ENCODE data around the gene C18orf63. TPM values are rescaled to one million over a fixed set of nuclear protein-coding genes. Genes with fewer than 3 reads are reported as not detected.

C18orf63 gene
- total RNA-seq, 1 experiment from 2014 or later = not detected

GRCh38 chr18:74388227-74388626, 72.6 kb downstream of the C18orf63 start:
- Histone ChIP-seq H3K4me1 (ENCODE audit: control insufficient read depth, insufficient read depth, low read length) (no peaks in the 10 kb centered on the region), H3K36me3 (ENCODE audit: control insufficient read depth, insufficient read depth, low read length) (no peaks in the 10 kb centered on the region), H3K27me3 (ENCODE audit: control insufficient read depth, insufficient read depth, low read length) (peaks cover 23% of the 10 kb centered on the region), H3K27ac (ENCODE audit: low read length) (no peak overlapping the region), H3K4me3 (ENCODE audit: low read depth in 2 of 2, low read length in 2 of 2) (no peak overlapping the region), H3K9me3 (ENCODE audit: control insufficient read depth, insufficient read depth, low read depth, low read length) (no peaks in the 10 kb centered on the region)
- TF ChIP-seq REST (IDR thresholded peaks at IDR 0.05; ENCODE audit: insufficient read depth in 1 of 2, low read depth in 2 of 2, low read length in 1 of 2) (no peak), CTCF (IDR thresholded peaks at IDR 0.05) (no peak), POLR2AphosphoS5 (IDR thresholded peaks at IDR 0.05; ENCODE audit: low read depth, low read length) (no peak), TCF7L2 (IDR thresholded peaks at IDR 0.05; ENCODE audit: low read depth, low read length) (no peak), SIN3A (IDR thresholded peaks at IDR 0.05; ENCODE audit: borderline replicate concordance, insufficient read depth, low read depth, low read length) (no peak)
- intact Hi-C loops (cut with micrococcal nuclease; ENCODE audit: unreplicated experiment) (no loop called here), in situ Hi-C loops (cut with HindIII; ENCODE audit: low pct_unique_long_range_greater_than_20kb, low sequenced_read_pairs) (no loop called here)
- DNase-seq (ENCODE audit: low read depth, low spot score) (no peak), ATAC-seq (no peak)
- no TSS peak for BruUV-seq (replicated peaks)
- ChIA-PET POLR2A (no interaction called here), CTCF (no interaction called here)

GRCh38 chr18:74389171-74389927, 73.7 kb downstream of the C18orf63 start:
- Histone ChIP-seq H3K4me1 (ENCODE audit: control insufficient read depth, insufficient read depth, low read length) (no peaks in the 10 kb centered on the region), H3K27ac (ENCODE audit: low read length) (no peak overlapping the region), H3K4me3 (ENCODE audit: low read depth in 2 of 2, low read length in 2 of 2) (no peak overlapping the region), H3K27me3 (ENCODE audit: control insufficient read depth, insufficient read depth, low read length) (peaks cover 25% of the 10 kb centered on the region), H3K36me3 (ENCODE audit: control insufficient read depth, insufficient read depth, low read length) (no peaks in the 10 kb centered on the region), H3K9me3 (ENCODE audit: control insufficient read depth, insufficient read depth, low read depth, low read length) (no peaks in the 10 kb centered on the region)
- ChIA-PET POLR2A (no interaction called here), CTCF (no interaction called here)
- intact Hi-C loops (cut with micrococcal nuclease; ENCODE audit: unreplicated experiment) (no loop called here), in situ Hi-C loops (cut with HindIII; ENCODE audit: low pct_unique_long_range_greater_than_20kb, low sequenced_read_pairs) (no loop called here)
- no peak for TF ChIP-seq POLR2AphosphoS5 (IDR thresholded peaks at IDR 0.05; ENCODE audit: low read depth, low read length)
- no peak for TF ChIP-seq SIN3A (IDR thresholded peaks at IDR 0.05; ENCODE audit: borderline replicate concordance, insufficient read depth, low read depth, low read length)
- no peak for TF ChIP-seq TCF7L2 (IDR thresholded peaks at IDR 0.05; ENCODE audit: low read depth, low read length)
- no peak for TF ChIP-seq REST (IDR thresholded peaks at IDR 0.05; ENCODE audit: insufficient read depth in 1 of 2, low read depth in 2 of 2, low read length in 1 of 2)
- TF ChIP-seq CTCF (IDR thresholded peaks at IDR 0.05) = no peak
- DNase-seq (ENCODE audit: low read depth, low spot score) (no peak), ATAC-seq (no peak)
- BruUV-seq (replicated peaks) = no TSS peak

Data from Panc1 (cell line).